HL-60 (cell line): ENCODE measurements around the gene SPRING1.

Experiments
- GABPA ChIP-seq: IDR thresholded peaks from 2 replicates; pipeline ENCODE4 v1.6.1; 2012; ENCODE audit warnings: low read depth
- POLR2AphosphoS5 ChIP-seq: IDR thresholded peaks from 2 replicates; pipeline ENCODE4 v1.6.1; 2012; ENCODE audit warnings: low read depth
- TF ChIP-seq, protein P1 (sequence below): IDR thresholded peaks from one replicate; pipeline ENCODE4 v1.5.1; 2011; ENCODE audit warnings: low read length, control low read depth, inconsistent platforms; ENCODE audit not compliant: insufficient read depth

DNA sequence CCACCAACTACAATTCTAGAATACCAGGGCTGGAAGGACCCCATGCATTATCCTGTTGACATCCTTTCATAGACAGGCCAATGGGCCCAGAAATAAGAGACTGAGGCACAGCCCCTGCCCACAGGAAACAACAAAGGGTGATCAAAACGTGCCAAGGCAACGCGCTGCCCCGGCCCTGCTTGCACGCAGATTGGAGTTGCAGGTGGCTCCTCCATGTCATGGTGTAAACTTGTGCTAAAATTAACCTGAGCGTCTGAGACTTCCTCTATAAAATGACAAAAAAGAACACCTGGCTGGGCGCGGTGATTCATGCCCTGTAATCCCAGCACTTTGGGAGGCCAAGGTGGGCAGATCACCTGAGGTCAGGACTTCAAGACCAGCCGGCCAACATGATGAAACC lies 30.1 kb downstream of the SPRING1 start:
- TF ChIP-seq, protein P1, sequence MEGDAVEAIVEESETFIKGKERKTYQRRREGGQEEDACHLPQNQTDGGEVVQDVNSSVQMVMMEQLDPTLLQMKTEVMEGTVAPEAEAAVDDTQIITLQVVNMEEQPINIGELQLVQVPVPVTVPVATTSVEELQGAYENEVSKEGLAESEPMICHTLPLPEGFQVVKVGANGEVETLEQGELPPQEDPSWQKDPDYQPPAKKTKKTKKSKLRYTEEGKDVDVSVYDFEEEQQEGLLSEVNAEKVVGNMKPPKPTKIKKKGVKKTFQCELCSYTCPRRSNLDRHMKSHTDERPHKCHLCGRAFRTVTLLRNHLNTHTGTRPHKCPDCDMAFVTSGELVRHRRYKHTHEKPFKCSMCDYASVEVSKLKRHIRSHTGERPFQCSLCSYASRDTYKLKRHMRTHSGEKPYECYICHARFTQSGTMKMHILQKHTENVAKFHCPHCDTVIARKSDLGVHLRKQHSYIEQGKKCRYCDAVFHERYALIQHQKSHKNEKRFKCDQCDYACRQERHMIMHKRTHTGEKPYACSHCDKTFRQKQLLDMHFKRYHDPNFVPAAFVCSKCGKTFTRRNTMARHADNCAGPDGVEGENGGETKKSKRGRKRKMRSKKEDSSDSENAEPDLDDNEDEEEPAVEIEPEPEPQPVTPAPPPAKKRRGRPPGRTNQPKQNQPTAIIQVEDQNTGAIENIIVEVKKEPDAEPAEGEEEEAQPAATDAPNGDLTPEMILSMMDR: no peak
- TF ChIP-seq POLR2AphosphoS5 (no peak), GABPA (no peak)
